Testis (tissue), 2 donors: Measurements from ENCODE around the gene F5.

Source experiments
- CTCF ChIP-seq, 3 experiments: fragments of 450-650 bp in 2 of 3; fragments of 200-600 bp in 1 of 3; sonication (generic) in 1 of 3; IDR thresholded peaks; one replicate each; pipeline ENCODE4 v1.5.1; 2016 to 2019; ENCODE audit warnings: antibody characterized with exemption in 3 of 3, mild to moderate bottlenecking in 2 of 3, moderate library complexity in 1 of 3
- POLR2A ChIP-seq: fragments of 450-650 bp; IDR thresholded peaks from one replicate; pipeline ENCODE4 v1.6.1; 2017; ENCODE audit warnings: antibody characterized with exemption, mild to moderate bottlenecking, moderate library complexity

DNA sequence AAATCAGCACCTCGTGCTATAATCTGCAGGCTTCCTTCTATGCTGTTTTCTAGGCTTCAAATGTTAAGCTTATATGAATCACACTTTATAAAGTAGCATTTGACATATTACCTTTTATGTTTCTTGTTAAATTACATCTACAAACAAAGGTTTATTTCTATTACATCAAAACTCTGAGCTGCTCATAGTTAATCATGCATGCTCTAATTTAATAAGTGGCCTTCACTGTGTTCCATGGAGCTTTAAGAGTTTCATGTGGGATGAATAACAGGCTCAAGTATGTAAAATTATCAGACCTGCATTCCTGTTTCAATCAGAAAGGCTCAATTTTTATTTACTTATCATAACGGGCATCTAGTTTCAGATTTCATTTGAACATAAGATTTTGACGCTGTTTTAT is 113.5 kb downstream of the F5 start:
- TF ChIP-seq CTCF (IDR thresholded peaks at IDR 0.05): no peak
- no peak for TF ChIP-seq POLR2A
